Upper lobe of right lung (tissue), 1 donor: ENCODE measurements around the gene LTN1. TPM values are rescaled to one million over a fixed set of nuclear protein-coding genes. Genes with fewer than 3 reads are reported as not detected.

Source experiments
- ATAC-seq: fragments of 200-7000 bp; cut with Tn5 transposase; one replicate; pipeline ENCODE4 v1.9.1; 2020; ENCODE audit warnings: mild to moderate bottlenecking, moderate library complexity
- DNase-seq: peaks from one replicate; pipeline ENCODE4 v3.0.0-alpha.2; 2020
- H3K27ac ChIP-seq: fragments of 200-600 bp; one replicate; pipeline ENCODE4 v1.8.0; 2022
- H3K27me3 ChIP-seq: fragments of 200-600 bp; one replicate; pipeline ENCODE4 v1.8.0; 2022; ENCODE audit warnings: mild to moderate bottlenecking
- H3K36me3 ChIP-seq: fragments of 200-600 bp; one replicate; pipeline ENCODE4 v1.8.0; 2022
- H3K4me1 ChIP-seq: fragments of 200-600 bp; one replicate; pipeline ENCODE4 v1.8.0; 2022
- H3K4me3 ChIP-seq: fragments of 200-600 bp; one replicate; pipeline ENCODE4 v1.8.0; 2022; ENCODE audit warnings: mild to moderate bottlenecking
- H3K9me3 ChIP-seq: fragments of 200-600 bp; one replicate; pipeline ENCODE4 v1.8.0; 2022
- intact Hi-C: fragments of 100-400 bp; cut with DNase I; formaldehyde crosslinking; loops from one replicate; pipeline ENCODE4 v1.11.0; 2022
- total RNA-seq: library from RNA; stranded (reverse); fragmentation: NEBNext Ultra II Directional; extraction: Animal tissue kit (Norgen Biotek cat#: 25700); gene quantifications from one replicate; pipeline ENCODE4 v1.2.1, GENCODE V29; 2021
- TF ChIP-seq, protein P1 (sequence below): fragments of 200-600 bp; IDR thresholded peaks from one replicate; pipeline ENCODE4 v1.8.0; 2022; ENCODE audit warnings: antibody characterized with exemption
- donor health status: DM: no; HTN: yes; CAD: no; lungs with severe emphysema.

The LTN1 gene
- total RNA-seq, 1 donor from 2014 or later, result 25.7 TPM

DNA sequence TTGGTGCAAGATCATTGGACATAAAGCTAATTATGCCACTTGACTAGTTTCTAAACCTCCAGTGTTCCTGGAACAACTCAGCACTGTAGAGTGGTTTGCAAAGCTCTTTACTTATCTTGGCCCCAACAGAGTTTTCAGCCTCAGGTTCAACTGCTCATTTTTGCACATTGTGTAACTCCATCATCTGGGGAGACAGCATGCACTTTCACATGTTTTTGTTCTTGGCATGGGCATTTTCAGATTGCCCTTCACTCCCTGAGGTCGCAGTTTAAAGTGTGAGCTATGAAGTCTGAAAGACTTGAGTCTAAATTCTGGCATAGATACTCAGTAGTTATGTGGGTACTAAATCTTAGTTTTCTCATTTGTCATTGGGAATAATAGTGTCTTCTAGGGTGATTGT, 36.8 kb upstream of the LTN1 start:
- TF ChIP-seq, protein P1, sequence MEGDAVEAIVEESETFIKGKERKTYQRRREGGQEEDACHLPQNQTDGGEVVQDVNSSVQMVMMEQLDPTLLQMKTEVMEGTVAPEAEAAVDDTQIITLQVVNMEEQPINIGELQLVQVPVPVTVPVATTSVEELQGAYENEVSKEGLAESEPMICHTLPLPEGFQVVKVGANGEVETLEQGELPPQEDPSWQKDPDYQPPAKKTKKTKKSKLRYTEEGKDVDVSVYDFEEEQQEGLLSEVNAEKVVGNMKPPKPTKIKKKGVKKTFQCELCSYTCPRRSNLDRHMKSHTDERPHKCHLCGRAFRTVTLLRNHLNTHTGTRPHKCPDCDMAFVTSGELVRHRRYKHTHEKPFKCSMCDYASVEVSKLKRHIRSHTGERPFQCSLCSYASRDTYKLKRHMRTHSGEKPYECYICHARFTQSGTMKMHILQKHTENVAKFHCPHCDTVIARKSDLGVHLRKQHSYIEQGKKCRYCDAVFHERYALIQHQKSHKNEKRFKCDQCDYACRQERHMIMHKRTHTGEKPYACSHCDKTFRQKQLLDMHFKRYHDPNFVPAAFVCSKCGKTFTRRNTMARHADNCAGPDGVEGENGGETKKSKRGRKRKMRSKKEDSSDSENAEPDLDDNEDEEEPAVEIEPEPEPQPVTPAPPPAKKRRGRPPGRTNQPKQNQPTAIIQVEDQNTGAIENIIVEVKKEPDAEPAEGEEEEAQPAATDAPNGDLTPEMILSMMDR, result no peak
- peaks cover 50% of the 10 kb centered on the region for H3K36me3 ChIP-seq
- intact Hi-C loops, result no loop called here

DNA sequence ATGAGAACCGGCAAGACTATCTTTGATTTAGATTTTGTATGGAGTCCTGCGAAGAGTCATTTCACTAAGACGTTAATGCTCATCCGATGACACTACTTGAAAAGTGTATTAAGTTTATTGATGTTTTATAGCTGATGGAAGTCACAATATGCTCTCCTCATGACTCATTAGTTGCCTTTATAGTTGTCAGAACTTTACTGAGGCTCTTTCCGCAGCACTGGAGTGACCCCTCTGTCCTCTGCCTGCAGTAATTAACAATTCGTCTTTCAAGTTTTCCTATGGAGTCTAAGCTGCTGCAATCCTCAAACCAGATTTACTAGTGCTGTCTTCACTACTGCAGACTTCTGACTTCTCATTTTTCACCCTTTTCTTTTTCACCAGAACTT, 32.6 kb upstream of the LTN1 start:
- Histone ChIP-seq H3K36me3 (peaks cover 13% of the 10 kb centered on the region), H3K9me3 (no peaks in the 10 kb centered on the region), H3K4me1 (peaks cover 29% of the 10 kb centered on the region), H3K27ac (peak overlapping the region; percentile 99), H3K27me3 (no peaks in the 10 kb centered on the region), H3K4me3 (peak overlapping the region; percentile 73)
- ATAC-seq (no peak), DNase-seq (no peak)
- intact Hi-C loops, result no loop called here
- TF ChIP-seq, protein P1, result no peak

More for the DNA sequence above, 36.8 kb upstream of the LTN1 start:
- H3K27me3 ChIP-seq, result no peaks in the 10 kb centered on the region
- H3K9me3 ChIP-seq, result no peaks in the 10 kb centered on the region
- no peak overlapping the region for H3K27ac ChIP-seq
- no peak for DNase-seq
- ATAC-seq, result peak; percentile 16
- no peak overlapping the region for H3K4me3 ChIP-seq
- H3K4me1 ChIP-seq, result peaks cover 22% of the 10 kb centered on the region

- Histone ChIP-seq H3K36me3 (peaks cover 8% of the 10 kb centered on the region), H3K9me3 (no peaks in the 10 kb centered on the region), H3K27ac (peak within 1 kb of the TSS; percentile 99), H3K27me3 (no peaks in the 10 kb centered on the region), H3K4me3 (peak within 1 kb of the TSS; percentile 73), H3K4me1 (peaks cover 29% of the 10 kb centered on the region)
- ATAC-seq (peak; percentile 98), DNase-seq (peak; percentile 95)
- intact Hi-C loops, result no loop called here
- TF ChIP-seq, protein P1, result peak; percentile 19
Measured at GRCh38 chr21:29024474-29025327, 32.0 kb upstream of the LTN1 start, which contains the start of gene USP16. Gene USP16, plus strand, starts transcription at chr21:29024668. Its CDS starts 3,246 bp downstream, at chr21:29027914.

DNA sequence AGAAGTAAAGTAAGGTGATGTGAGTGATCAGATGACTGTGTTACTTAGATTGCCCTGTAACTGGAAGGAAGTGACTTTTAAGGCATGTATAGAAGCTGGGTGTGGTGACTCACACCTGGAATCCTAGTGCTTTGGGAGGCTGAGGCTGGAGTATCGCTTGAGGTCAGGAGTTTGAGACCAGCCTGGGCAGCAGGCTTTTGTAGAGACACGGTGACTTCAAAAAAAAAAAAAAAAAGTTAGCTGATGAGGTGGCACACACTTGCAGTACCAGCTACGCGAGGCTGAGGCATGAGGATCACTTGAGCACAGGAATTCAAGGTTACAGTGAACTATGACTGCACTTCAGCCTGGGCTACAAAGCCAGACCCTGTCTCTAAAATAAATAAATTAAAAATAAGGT, 29.5 kb upstream of the LTN1 start:
- no peaks in the 10 kb centered on the region for H3K36me3 ChIP-seq

DNA sequence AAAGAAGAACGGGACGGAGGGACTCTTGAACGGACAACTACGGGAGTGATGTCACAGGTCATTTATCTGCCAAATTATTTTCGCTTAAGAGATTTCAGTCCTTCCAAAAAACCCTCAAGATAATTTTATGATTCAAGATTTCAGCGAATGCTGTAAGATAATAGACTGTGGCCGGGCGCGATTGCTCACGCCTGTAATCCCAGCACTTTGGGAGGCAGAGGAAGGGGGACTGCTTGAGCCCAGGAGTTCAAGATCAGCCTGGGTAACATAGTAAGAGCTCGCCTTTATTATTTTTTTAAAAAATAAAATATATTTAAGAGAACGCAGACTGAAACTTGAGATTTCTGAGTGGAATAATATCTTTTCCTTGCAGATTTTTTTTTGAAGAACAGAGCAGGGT, 25.9 kb upstream of the LTN1 start:
- Histone ChIP-seq H3K4me3 (peak overlapping the region; percentile 86), H3K27me3 (no peaks in the 10 kb centered on the region), H3K9me3 (no peaks in the 10 kb centered on the region), H3K27ac (peak overlapping the region; percentile 88), H3K36me3 (no peaks in the 10 kb centered on the region), H3K4me1 (peaks cover 11% of the 10 kb centered on the region)
- intact Hi-C loops, result no loop called here
- TF ChIP-seq, protein P1, result no peak
- peak; percentile 17 for ATAC-seq
- DNase-seq, result no peak

More for the DNA sequence above, 29.5 kb upstream of the LTN1 start:
- no peak for ATAC-seq
- H3K27ac ChIP-seq, result no peak overlapping the region
- no peaks in the 10 kb centered on the region for H3K9me3 ChIP-seq
- H3K27me3 ChIP-seq, result no peaks in the 10 kb centered on the region
- no peak for DNase-seq
- intact Hi-C loops, result no loop called here
- H3K4me3 ChIP-seq, result no peak overlapping the region
- TF ChIP-seq, protein P1, result no peak
- H3K4me1 ChIP-seq, result peaks cover 36% of the 10 kb centered on the region
